H9 (cell line): ENCODE measurements around the gene SREBF2. TPM values are rescaled to one million over a fixed set of nuclear protein-coding genes. Genes with fewer than 3 reads are reported as not detected.

Experiments used
- DNase-seq: peaks from one replicate; pipeline ENCODE4 v3.0.0-alpha.2; 2017
- H2AFZ ChIP-seq: one replicate; pipeline ENCODE4 v1.6.1; 2013; ENCODE audit warnings: mild to moderate bottlenecking, low read length, control low read depth, moderate library complexity
- H2AK5ac ChIP-seq: 2 replicates; pipeline ENCODE4 v1.6.1; 2013; ENCODE audit warnings: low read length, control low read depth, mixed read lengths; ENCODE audit not compliant: insufficient read length
- H2BK120ac ChIP-seq: one replicate; pipeline ENCODE4 v1.6.1; 2013; ENCODE audit warnings: low read depth, mild to moderate bottlenecking, low read length, control low read depth, inconsistent platforms; ENCODE audit not compliant: poor library complexity, severe bottlenecking
- H2BK12ac ChIP-seq: 2 replicates; pipeline ENCODE4 v1.6.1; 2013; ENCODE audit warnings: low read length, control low read depth, mixed read lengths, low read depth; ENCODE audit not compliant: insufficient read length
- H2BK15ac ChIP-seq: 2 replicates; pipeline ENCODE4 v1.6.1; 2013; ENCODE audit warnings: low read depth, low read length, control low read depth
- H2BK20ac ChIP-seq: one replicate; pipeline ENCODE4 v1.6.1; 2013; ENCODE audit warnings: low read depth, mild to moderate bottlenecking, low read length, control low read depth, inconsistent platforms; ENCODE audit not compliant: poor library complexity, severe bottlenecking
- H2BK5ac ChIP-seq: 2 replicates; pipeline ENCODE4 v1.6.1; 2013; ENCODE audit warnings: low read length, control low read depth, mixed read lengths; ENCODE audit not compliant: insufficient read length
- H3K14ac ChIP-seq: 2 replicates; pipeline ENCODE4 v1.6.1; 2013; ENCODE audit warnings: low read length, control low read depth; ENCODE audit not compliant: insufficient read depth
- H3K18ac ChIP-seq: 2 replicates; pipeline ENCODE4 v1.6.1; 2013; ENCODE audit warnings: low read depth, mild to moderate bottlenecking, mixed read lengths, low read length, control low read depth; ENCODE audit not compliant: insufficient read length
- H3K23ac ChIP-seq: 2 replicates; pipeline ENCODE4 v1.6.1; 2013; ENCODE audit warnings: low read length, control low read depth, mixed read lengths, low read depth; ENCODE audit not compliant: insufficient read length
- H3K23me2 ChIP-seq: 2 replicates; pipeline ENCODE4 v1.6.1; 2013; ENCODE audit warnings: low read depth, mild to moderate bottlenecking, mixed read lengths, low read length, control low read depth; ENCODE audit not compliant: insufficient read length, poor library complexity, severe bottlenecking
- H3K27ac ChIP-seq: 2 replicates; pipeline ENCODE4 v1.5.1; 2013; ENCODE audit warnings: low read length, control low read depth, mixed read lengths, low read depth; ENCODE audit not compliant: insufficient read length
- H3K27me3 ChIP-seq: 2 replicates; pipeline ENCODE4 v1.6.1; 2013; ENCODE audit warnings: low read length, control low read depth, inconsistent platforms; ENCODE audit not compliant: insufficient read depth
- H3K4ac ChIP-seq: 2 replicates; pipeline ENCODE4 v1.6.1; 2013; ENCODE audit warnings: low read depth, mild to moderate bottlenecking, control low read depth, inconsistent platforms, low read length, moderate library complexity
- H3K4me1 ChIP-seq: 2 replicates; pipeline ENCODE4 v1.6.1; 2013; ENCODE audit warnings: low read length, control low read depth, inconsistent platforms; ENCODE audit not compliant: insufficient read depth
- H3K4me2 ChIP-seq: 2 replicates; pipeline ENCODE4 v1.6.1; 2013; ENCODE audit warnings: low read length, control low read depth, mixed read lengths; ENCODE audit not compliant: insufficient read length, insufficient read depth
- H3K56ac ChIP-seq: 2 replicates; pipeline ENCODE4 v1.6.1; 2013; ENCODE audit warnings: low read depth, mild to moderate bottlenecking, mixed read lengths, low read length, control low read depth; ENCODE audit not compliant: insufficient read length
- H3K79me1 ChIP-seq: 2 replicates; pipeline ENCODE4 v1.6.1; 2013; ENCODE audit warnings: low read depth, mild to moderate bottlenecking, moderate library complexity, low read length, control low read depth, inconsistent platforms; ENCODE audit not compliant: insufficient read depth, poor library complexity, severe bottlenecking
- H3K79me2 ChIP-seq: 2 replicates; pipeline ENCODE4 v1.6.1; 2013; ENCODE audit warnings: low read length, control low read depth, inconsistent platforms; ENCODE audit not compliant: insufficient read depth
- H3K9ac ChIP-seq: 2 replicates; pipeline ENCODE4 v1.6.1; 2013; ENCODE audit warnings: low read length, control low read depth, mixed read lengths; ENCODE audit not compliant: insufficient read length; ENCODE audit errors: extremely low read depth
- H3K9me3 ChIP-seq: one replicate; pipeline ENCODE4 v1.6.1; 2013; ENCODE audit warnings: low read depth, low read length, inconsistent platforms; ENCODE audit not compliant: control insufficient read depth
- H3T11ph ChIP-seq: one replicate; pipeline ENCODE4 v1.6.1; 2013; ENCODE audit warnings: mild to moderate bottlenecking, low read length, control low read depth, inconsistent platforms
- H4K20me1 ChIP-seq: one replicate; pipeline ENCODE4 v1.6.1; 2013; ENCODE audit not compliant: control insufficient read depth, insufficient read length, insufficient read depth
- H4K5ac ChIP-seq: 2 replicates; pipeline ENCODE4 v1.6.1; 2013; ENCODE audit warnings: low read depth, mild to moderate bottlenecking, mixed read lengths, low read length, control low read depth; ENCODE audit not compliant: insufficient read length
- H4K8ac ChIP-seq: replicated peaks from 2 replicates; pipeline ENCODE4 v1.6.1; 2013; ENCODE audit warnings: low read length, control low read depth, mixed read lengths, low read depth; ENCODE audit not compliant: insufficient read length
- H4K91ac ChIP-seq: 2 replicates; pipeline ENCODE4 v1.6.1; 2013; ENCODE audit warnings: low read depth, mild to moderate bottlenecking, moderate library complexity, mixed read lengths, low read length, control low read depth; ENCODE audit not compliant: insufficient read length
- H3K27ac Mint-ChIP-seq, 3 experiments: 2 replicates in 2 of 3; 3 replicates in 1 of 3; pipeline ENCODE4 v1.8.0; 2020 to 2021; ENCODE audit warnings: mixed read lengths in 3 of 3, mild to moderate bottlenecking in 1 of 3, moderate library complexity in 1 of 3
- H3K27me3 Mint-ChIP-seq: 2 replicates; pipeline ENCODE4 v1.8.0; 2021; ENCODE audit warnings: low read depth, mild to moderate bottlenecking, moderate library complexity, mixed read lengths
- H3K36me3 Mint-ChIP-seq, 3 experiments: 2 replicates in 2 of 3; 3 replicates in 1 of 3; pipeline ENCODE4 v1.8.0; 2020 to 2021; ENCODE audit warnings: low read depth in 3 of 3, mixed read lengths in 3 of 3; ENCODE audit not compliant: insufficient read depth in 1 of 3
- H3K4me1 Mint-ChIP-seq, 2 experiments: 2 replicates each; pipeline ENCODE4 v1.8.0; 2020; ENCODE audit warnings: mixed read lengths in 2 of 2
- H3K4me3 Mint-ChIP-seq, 2 experiments: 2 replicates in 1 of 2; 3 replicates in 1 of 2; pipeline ENCODE4 v1.8.0; 2020 to 2021; ENCODE audit warnings: mild to moderate bottlenecking in 2 of 2, mixed read lengths in 2 of 2, moderate library complexity in 1 of 2
- H3K9me3 Mint-ChIP-seq, 2 experiments: 2 replicates in 1 of 2; 3 replicates in 1 of 2; pipeline ENCODE4 v1.8.0; 2020; ENCODE audit warnings: mild to moderate bottlenecking in 2 of 2, mixed read lengths in 2 of 2, moderate library complexity in 1 of 2
- CTCF ChIP-seq: fragments of 200-600 bp; sonication (generic); conservative IDR thresholded peaks from 3 replicates; pipeline ENCODE4 v1.8.0; 2021; ENCODE audit warnings: antibody characterized with exemption, mild to moderate bottlenecking
- WGBS: extraction: QIAGEN DNeasy Blood & Tissue Kit; methylation state at CpG from one replicate; pipeline ENCODE4 v1.1.7; 2013; ENCODE audit warnings: missing lambda C conversion rate, low lambda C conversion rate, mixed read lengths; ENCODE audit not compliant: insufficient read length; ENCODE audit errors: extremely low coverage; 5-methylcytosine and 5-hydroxymethylcytosine counted together
- total RNA-seq: library from RNA; stranded (reverse); gene quantifications from 2 replicates; pipeline ENCODE4 v1.2.1, GENCODE V29; 2021

The SREBF2 gene
- total RNA-seq, 1 experiment from 2014 or later = 146 TPM

GRCh38 chr22:41823797-41824196, 9.1 kb upstream of the SREBF2 start:
- Histone ChIP-seq H2BK15ac (no peak overlapping the region), H3K79me2 (no peaks in the 10 kb centered on the region), H2BK5ac (no peak overlapping the region), H3K4me2 (no peak overlapping the region), H4K91ac (no peak overlapping the region), H3K56ac (no peak overlapping the region), H3K79me1 (no peaks in the 10 kb centered on the region), H3K4ac (no peak overlapping the region), H3K4me1 (peaks cover 5% of the 10 kb centered on the region; the same call in 1 of the 2 replicates), H3T11ph (no peak overlapping the region), H4K5ac (no peak overlapping the region), H3K27ac (no peak overlapping the region), H2BK120ac (no peak overlapping the region), H2AK5ac (no peak overlapping the region), H3K9me3 (no peaks in the 10 kb centered on the region), H3K23ac (no peak overlapping the region), H3K9ac (no peak overlapping the region), H2AFZ (no peak overlapping the region), H3K27me3 (no peaks in the 10 kb centered on the region), H2BK12ac (no peak overlapping the region), H3K18ac (no peak overlapping the region), H4K8ac (no peak overlapping the region), H3K23me2 (no peaks in the 10 kb centered on the region), H2BK20ac (no peak overlapping the region), H3K14ac (no peak overlapping the region), H4K20me1 (no peaks in the 10 kb centered on the region)
- no peak for TF ChIP-seq CTCF
- no peaks in the 10 kb centered on the region; the same call in 1 of the 2 replicates for H3K27me3 Mint-ChIP-seq
- no peaks in the 10 kb centered on the region for H3K9me3 Mint-ChIP-seq
- peaks cover 25 to 38% of the 10 kb centered on the region in 2 experiments for H3K4me1 Mint-ChIP-seq
- H3K4me3 Mint-ChIP-seq = no peak overlapping the region; a peak in 1 of 5 replicates
- peak overlapping the region; percentile 2 to 44 (median 34); a peak in 6 of 7 replicates for H3K27ac Mint-ChIP-seq
- no CpG with 5 or more reads among the region's 6 CpGs for WGBS
- H3K36me3 Mint-ChIP-seq = peaks cover 10 to 35% (median 30%) of the 10 kb centered on the region in 3 experiments
- DNase-seq = no peak
